Esophagus squamous epithelium (tissue), 5 donors: ENCODE data around the gene PTPRC. TPM values are rescaled to one million over a fixed set of nuclear protein-coding genes. Genes with fewer than 3 reads are reported as not detected.

Experiments used
- DNase-seq: peaks from one replicate; lab custom pipeline; 2025; lab: John Stamatoyannopoulos, UW
- H3K27ac ChIP-seq, 4 donors: fragments of 200-600 bp; sonication (generic); one replicate each; pipeline ENCODE4 v1.5.1; 2016 to 2019; ENCODE audit warnings: mild to moderate bottlenecking in 1 of 4
- H3K27me3 ChIP-seq, 4 donors: fragments of 200-600 bp; sonication (generic); 1 replicate in 3 of 4; 2 replicates in 1 of 4; pipeline versions ENCODE4 v1.5.1 to v1.6.0; 2017 to 2021; ENCODE audit warnings: antibody characterized with exemption in 1 of 4
- H3K36me3 ChIP-seq, 3 donors: fragments of 200-600 bp; sonication (generic); one replicate each; pipeline ENCODE4 v1.5.1; 2016 to 2019
- H3K4me1 ChIP-seq, 3 donors: fragments of 200-600 bp; sonication (generic); one replicate each; pipeline ENCODE4 v1.5.1; 2017 to 2019
- H3K4me3 ChIP-seq, 4 donors: fragments of 200-600 bp; sonication (generic); 1 replicate in 3 of 4; 2 replicates in 1 of 4; pipeline ENCODE4 v1.5.1; 2016 to 2019; ENCODE audit warnings: mild to moderate bottlenecking in 2 of 4, moderate library complexity in 1 of 4
- H3K9me3 ChIP-seq, 3 donors: fragments of 200-600 bp; sonication (generic); one replicate each; pipeline ENCODE4 v1.5.1; 2016 to 2019
- CTCF ChIP-seq, 6 experiments: fragments of 450-650 bp in 4 of 6; fragments of 200-600 bp in 2 of 6; sonication (generic) in 2 of 6; IDR thresholded peaks; one replicate each; pipeline ENCODE4 v1.5.1; 2016 to 2019; ENCODE audit warnings: antibody characterized with exemption in 6 of 6, mild to moderate bottlenecking in 4 of 6, moderate library complexity in 4 of 6
- POLR2A ChIP-seq, 4 donors: fragments of 450-650 bp; IDR thresholded peaks; one replicate each; pipeline ENCODE4 v1.6.1; 2017; ENCODE audit warnings: antibody characterized with exemption in 4 of 4, mild to moderate bottlenecking in 4 of 4, moderate library complexity in 3 of 4
- WGBS, 2 donors: methylation state at CpG; one replicate each; pipeline ENCODE4 v1.1.5; 2018; 5-methylcytosine and 5-hydroxymethylcytosine counted together
- intact Hi-C: fragments of 100-400 bp; cut with DNase I; formaldehyde crosslinking; loops from one replicate; pipeline ENCODE4 v1.15.0; 2022
- total RNA-seq, 4 donors: library from RNA; depleted of rRNA; stranded (reverse); fragments of >200 nt; gene quantifications; one replicate each; pipeline ENCODE4 v1.1.0, GENCODE V29; 2016
- donor health status: DM: yes; HTN: yes; CAD: no.

PTPRC gene
- total RNA-seq, 4 donors from 2014 or later: 9.2 to 39.1 (median 14.9) TPM

GRCh38 chr1:198639671-198640143 is 867 bp downstream of the PTPRC start:
- Histone ChIP-seq H3K27me3 (no peaks in the 10 kb centered on the region), H3K27ac (peak overlapping the region; percentile 1 to 71 (median 32)), H3K4me1 (no peaks in the 10 kb centered on the region), H3K4me3 (peak overlapping the region in 3 of 4 donors; percentile 27 to 51 (median 29)), H3K9me3 (no peaks in the 10 kb centered on the region), H3K36me3 (no peaks in the 10 kb centered on the region)
- 63 to 75% methylated on average over 1 of the region's 1 CpG for WGBS, 2 donors
- DNase-seq: no peak
- TF ChIP-seq POLR2A (IDR thresholded peaks at IDR 0.05) (no peak), CTCF (IDR thresholded peaks at IDR 0.05) (no peak)
- intact Hi-C loops: no loop called here

- Histone ChIP-seq H3K36me3 (no peaks in the 10 kb centered on the region), H3K4me1 (no peaks in the 10 kb centered on the region), H3K27me3 (no peaks in the 10 kb centered on the region), H3K4me3 (peak overlapping the region in 3 of 4 donors; percentile 27 to 51 (median 29)), H3K27ac (peak overlapping the region in 2 of 4 donors; percentile 42 to 71), H3K9me3 (no peaks in the 10 kb centered on the region)
- intact Hi-C loops: no loop called here
- no peak for DNase-seq
- 66 to 72% methylated on average over 2 of the region's 2 CpGs for WGBS, 2 donors
- TF ChIP-seq CTCF (IDR thresholded peaks at IDR 0.05) (no peak), POLR2A (IDR thresholded peaks at IDR 0.05) (no peak)
Observed at GRCh38 chr1:198640174-198640573, 1.3 kb downstream of the PTPRC start.

- Histone ChIP-seq H3K4me3 (peak overlapping the region in 3 of 4 donors; percentile 16 to 51 (median 29)), H3K27ac (peak overlapping the region in 1 of 4 donors; percentile 27)
- 43 to 45% methylated on average over 2 of the region's 2 CpGs for WGBS, 2 donors
Observed at GRCh38 chr1:198641501-198641900, 2.7 kb downstream of the PTPRC start.

GRCh38 chr1:198641966-198642668 is 3.3 kb downstream of the PTPRC start:
- no peaks in the 10 kb centered on the region for H3K36me3 ChIP-seq
- no peaks in the 10 kb centered on the region for H3K4me1 ChIP-seq
- no peaks in the 10 kb centered on the region for H3K9me3 ChIP-seq
- TF ChIP-seq POLR2A (IDR thresholded peaks at IDR 0.05) (no peak), CTCF (IDR thresholded peaks at IDR 0.05) (no peak)
- no peak overlapping the region for H3K27ac ChIP-seq
- WGBS, 2 donors: 69 to 70% methylated on average over 5 of the region's 5 CpGs
- DNase-seq: no peak
- H3K4me3 ChIP-seq: peak overlapping the region in 2 of 4 donors; percentile 29 to 51
- intact Hi-C loops: no loop called here
- no peaks in the 10 kb centered on the region for H3K27me3 ChIP-seq

More at GRCh38 chr1:198641501-198641900, 2.7 kb downstream of the PTPRC start:
- no peaks in the 10 kb centered on the region for H3K27me3 ChIP-seq
- DNase-seq: no peak
- no peaks in the 10 kb centered on the region for H3K4me1 ChIP-seq
- intact Hi-C loops: no loop called here
- TF ChIP-seq POLR2A (IDR thresholded peaks at IDR 0.05) (peak in 1 of 4 donors; percentile 38), CTCF (IDR thresholded peaks at IDR 0.05) (no peak)
- H3K36me3 ChIP-seq: no peaks in the 10 kb centered on the region
- no peaks in the 10 kb centered on the region for H3K9me3 ChIP-seq

- Histone ChIP-seq H3K4me3 (no peak overlapping the region), H3K36me3 (no peaks in the 10 kb centered on the region), H3K4me1 (no peaks in the 10 kb centered on the region), H3K27me3 (no peaks in the 10 kb centered on the region), H3K27ac (no peak overlapping the region), H3K9me3 (no peaks in the 10 kb centered on the region)
- intact Hi-C loops: no loop called here
- no peak for DNase-seq
- TF ChIP-seq CTCF (IDR thresholded peaks at IDR 0.05) (no peak), POLR2A (IDR thresholded peaks at IDR 0.05) (no peak)
Observed at GRCh38 chr1:198642983-198643382, 4.1 kb downstream of the PTPRC start.
